Panc1 (cell line): Measurements from ENCODE around the gene THADA. TPM values are rescaled to one million over a fixed set of nuclear protein-coding genes. Genes with fewer than 3 reads are reported as not detected.

Source experiments
- ATAC-seq: fragments of 200-7000 bp; cut with Tn5 transposase; 2 replicates; pipeline ENCODE4 v1.9.1; 2020; ENCODE audit warnings: mild to moderate bottlenecking, moderate library complexity
- BruUV-seq: library from RNA; stranded (reverse); fragments of 400-500 nt; replicated peaks from 2 replicates; lab custom pipeline; 2021; lab: Mats Ljungman, UMichigan
- CTCF ChIA-PET: fragments of 300-600 bp; sonication (Branson Sonifier 250); formaldehyde crosslinking; loops from one replicate; lab custom pipeline; 2022; ENCODE audit warnings: antibody characterized with exemption; lab: Charles Lee
- POLR2A ChIA-PET: fragments of 300-600 bp; sonication (Branson Sonifier 250); formaldehyde crosslinking; loops from one replicate; lab custom pipeline; 2022; ENCODE audit warnings: antibody characterized with exemption; lab: Charles Lee
- DNase-seq: peaks from one replicate; pipeline ENCODE4 v3.0.0-alpha.2; 2010; ENCODE audit warnings: low read depth, low spot score
- H3K27ac ChIP-seq: 2 replicates; pipeline ENCODE4 v1.5.1; 2011; ENCODE audit warnings: mild to moderate bottlenecking, low read length, inconsistent platforms
- H3K27me3 ChIP-seq: fragments of 200-500 bp; sonication (Bioruptor generic); 2 replicates; pipeline ENCODE4 v1.6.0; 2014; ENCODE audit warnings: low read length, inconsistent platforms; ENCODE audit not compliant: control insufficient read depth, insufficient read depth
- H3K36me3 ChIP-seq: fragments of 200-500 bp; sonication (Bioruptor generic); 2 replicates; pipeline ENCODE4 v1.5.1; 2014; ENCODE audit warnings: inconsistent platforms, mild to moderate bottlenecking, low read length, moderate library complexity; ENCODE audit not compliant: control insufficient read depth, insufficient read depth
- H3K4me1 ChIP-seq: 2 replicates; pipeline ENCODE4 v1.5.1; 2011; ENCODE audit warnings: inconsistent platforms, mild to moderate bottlenecking, low read length, moderate library complexity; ENCODE audit not compliant: control insufficient read depth, insufficient read depth
- H3K4me3 ChIP-seq, 2 experiments: 2 replicates each; pipeline ENCODE4 v1.5.1; 2011 to 2012; ENCODE audit warnings: low read depth in 2 of 2, low read length in 2 of 2, mild to moderate bottlenecking in 2 of 2, inconsistent platforms in 1 of 2, moderate library complexity in 1 of 2
- H3K9me3 ChIP-seq: fragments of 200-500 bp; sonication (Bioruptor generic); 2 replicates; pipeline ENCODE4 v1.5.1; 2014; ENCODE audit warnings: low read depth, mild to moderate bottlenecking, inconsistent platforms, low read length, moderate library complexity; ENCODE audit not compliant: control insufficient read depth, insufficient read depth
- CTCF ChIP-seq: fragments of 450-650 bp; IDR thresholded peaks from 2 replicates; pipeline ENCODE4 v1.5.1; 2017; ENCODE audit warnings: mild to moderate bottlenecking
- POLR2AphosphoS5 ChIP-seq: IDR thresholded peaks from 2 replicates; pipeline ENCODE4 v1.6.1; 2012; ENCODE audit warnings: mild to moderate bottlenecking, low read depth, low read length, moderate library complexity
- REST ChIP-seq, 2 experiments: IDR thresholded peaks; 2 replicates each; pipeline ENCODE4 v1.6.1; 2011 to 2012; ENCODE audit warnings: low read depth in 2 of 2, control low read depth in 1 of 2, low read length in 1 of 2, mild to moderate bottlenecking in 1 of 2, moderate library complexity in 1 of 2; ENCODE audit not compliant: insufficient read depth in 1 of 2
- SIN3A ChIP-seq: IDR thresholded peaks from 2 replicates; pipeline ENCODE4 v1.6.1; 2012; ENCODE audit warnings: low read depth, mild to moderate bottlenecking, low read length, moderate library complexity, borderline replicate concordance; ENCODE audit not compliant: insufficient read depth
- TCF7L2 ChIP-seq: IDR thresholded peaks from 2 replicates; pipeline ENCODE4 v1.6.1; 2011; ENCODE audit warnings: mild to moderate bottlenecking, low read depth, low read length, inconsistent platforms
- in situ Hi-C: cut with HindIII; loops from 2 replicates; pipeline ENCODE4 v1.10.0; 2016; ENCODE audit warnings: low sequenced_read_pairs, low pct_unique_long_range_greater_than_20kb
- intact Hi-C: fragments of 100-400 bp; cut with micrococcal nuclease; formaldehyde crosslinking; loops from one replicate; pipeline ENCODE4 v1.10.0; 2022; ENCODE audit not compliant: unreplicated experiment
- total RNA-seq: library from RNA; stranded (reverse); gene quantifications from one replicate; pipeline ENCODE4 v1.2.1, GENCODE V29; 2021; ENCODE audit not compliant: unreplicated experiment

Gene THADA
- total RNA-seq, 1 experiment from 2014 or later, result 37.2 TPM

- Histone ChIP-seq H3K4me3 (peak overlapping the region; percentile 66 to 90), H3K4me1 (peaks cover 47% of the 10 kb centered on the region), H3K27me3 (no peaks in the 10 kb centered on the region), H3K9me3 (no peaks in the 10 kb centered on the region), H3K36me3 (peaks cover 9% of the 10 kb centered on the region; the same call in 1 of the 2 replicates), H3K27ac (peak overlapping the region; percentile 91)
- ATAC-seq (peak; percentile 40), DNase-seq (peak; percentile 80)
- intact Hi-C loops (loop anchor here (5.0 to 10.0 kb wide), 2 partner anchors 197 to 245 kb away; no protein-coding TSS in a partner anchor), in situ Hi-C loops (no loop called here)
- ChIA-PET POLR2A (interaction anchor here (0.7 to 1.0 kb wide), 3 partner anchors 234 to 553 kb away, joined by 3 to 6 read pairs (median 3); no protein-coding TSS in a partner anchor), CTCF (interaction anchor here (0.5 to 0.8 kb wide), 4 partner anchors 114 to 410 kb away, joined by 4 to 6 read pairs (median 4); no protein-coding TSS in a partner anchor)
- BruUV-seq, result no TSS peak
- no peak for TF ChIP-seq REST (IDR thresholded peaks at IDR 0.05; ENCODE audit: insufficient read depth in 1 of 2, low read depth in 2 of 2, low read length in 1 of 2)
- peak; percentile 60 for TF ChIP-seq POLR2AphosphoS5
These were observed 373.9 kb downstream of the THADA start for GRCh38 chr2:43221763-43222474.

- Histone ChIP-seq H3K9me3 (no peaks in the 10 kb centered on the region), H3K27ac (peak overlapping the region; percentile 91), H3K36me3 (peaks cover 9% of the 10 kb centered on the region; the same call in 1 of the 2 replicates), H3K27me3 (no peaks in the 10 kb centered on the region), H3K4me1 (peaks cover 47% of the 10 kb centered on the region), H3K4me3 (peak overlapping the region; percentile 66 to 90)
- TF ChIP-seq SIN3A (no peak), TCF7L2 (no peak), REST (IDR thresholded peaks at IDR 0.05; ENCODE audit: insufficient read depth in 1 of 2, low read depth in 2 of 2, low read length in 1 of 2) (no peak), CTCF (no peak), POLR2AphosphoS5 (no peak; the same call in 1 of the 2 replicates)
- ChIA-PET POLR2A (interaction anchor here (1.0 kb wide), 1 partner anchor 553 kb away, joined by 3 read pairs; no protein-coding TSS in a partner anchor), CTCF (no interaction called here)
- no peak for DNase-seq
- intact Hi-C loops, result loop anchor here (5.0 to 10.0 kb wide), 2 partner anchors 196 to 244 kb away; no protein-coding TSS in a partner anchor
- no peak for ATAC-seq
- in situ Hi-C loops, result no loop called here
- BruUV-seq, result no TSS peak
These were observed 374.6 kb downstream of the THADA start for GRCh38 chr2:43221124-43221762.
